Measurements from ENCODE around the gene PTRH1.

PTRH1 gene

GRCh38 chr9:127680226-127680625 lies 35.2 kb downstream of the PTRH1 start:
- no peak overlapping the region for H3K27ac Mint-ChIP-seq
- no peaks in the 10 kb centered on the region for H3K4me1 Mint-ChIP-seq (ENCODE audit: low read depth)

GRCh38 chr9:127679506-127679905 lies 36.0 kb downstream of the PTRH1 start:
- Mint-ChIP-seq H3K27me3 (no peaks in the 10 kb centered on the region), H3K4me1 (ENCODE audit: low read depth) (no peaks in the 10 kb centered on the region), H3K9me3 (no peaks in the 10 kb centered on the region), H3K4me3 (no peak overlapping the region), H3K36me3 (ENCODE audit: low read depth) (no peaks in the 10 kb centered on the region), H3K27ac (no peak overlapping the region)

More at GRCh38 chr9:127680226-127680625, 35.2 kb downstream of the PTRH1 start:
- Mint-ChIP-seq H3K27me3 (no peaks in the 10 kb centered on the region), H3K36me3 (ENCODE audit: low read depth) (no peaks in the 10 kb centered on the region), H3K4me3 (no peak overlapping the region), H3K9me3 (no peaks in the 10 kb centered on the region)

GRCh38 chr9:127676638-127677037 lies 38.8 kb downstream of the PTRH1 start:
- Mint-ChIP-seq H3K4me3 (no peak overlapping the region), H3K9me3 (no peaks in the 10 kb centered on the region), H3K27ac (no peak overlapping the region), H3K4me1 (ENCODE audit: low read depth) (no peaks in the 10 kb centered on the region), H3K27me3 (no peaks in the 10 kb centered on the region), H3K36me3 (ENCODE audit: low read depth) (no peaks in the 10 kb centered on the region)

DNA sequence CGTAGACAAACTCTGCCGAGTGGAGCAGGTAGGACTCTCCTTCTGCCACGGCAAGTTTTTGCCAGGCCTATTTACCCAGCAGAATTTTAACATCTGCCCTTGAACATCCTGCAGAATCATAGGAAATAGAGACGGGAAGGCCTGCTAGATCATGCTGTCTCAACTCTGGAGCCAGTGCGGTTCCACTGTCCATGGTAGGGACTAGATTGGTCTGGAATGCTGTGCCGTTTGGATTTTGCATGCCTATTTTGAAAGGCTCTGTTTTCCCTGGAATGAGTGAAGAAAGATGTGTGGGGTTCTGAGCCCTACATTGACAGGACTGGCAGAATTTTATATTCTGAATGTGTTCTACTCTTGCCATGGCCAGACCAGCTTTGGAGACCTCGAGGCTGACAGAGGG lies 42.2 kb downstream of the PTRH1 start:
- no peaks in the 10 kb centered on the region for H3K9me3 Mint-ChIP-seq
- H3K27ac Mint-ChIP-seq = no peak overlapping the region
- H3K4me3 Mint-ChIP-seq = no peak overlapping the region
- no peaks in the 10 kb centered on the region for H3K36me3 Mint-ChIP-seq (ENCODE audit: low read depth)
- H3K4me1 Mint-ChIP-seq (ENCODE audit: low read depth) = no peaks in the 10 kb centered on the region
- H3K27me3 Mint-ChIP-seq = no peaks in the 10 kb centered on the region

DNA sequence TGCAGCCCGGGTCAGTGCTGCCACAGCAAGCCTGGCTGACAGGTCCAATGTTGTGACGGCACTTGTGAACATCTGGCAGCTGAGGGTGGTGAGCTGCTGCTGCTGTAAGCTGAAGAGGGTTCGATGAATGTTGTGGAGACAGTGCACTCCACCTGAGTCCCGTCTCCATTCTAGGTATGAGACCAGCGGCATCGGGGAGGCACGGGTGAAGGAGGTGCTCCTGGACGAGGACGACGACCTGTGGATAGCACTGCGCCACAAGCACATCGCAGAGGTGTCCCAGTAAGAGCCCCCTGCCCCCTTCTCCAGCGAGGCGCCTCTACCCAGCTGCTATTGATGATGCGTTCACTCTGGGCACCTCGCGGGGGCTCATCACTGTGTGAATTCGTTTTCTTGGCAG lies 47.6 kb downstream of the PTRH1 start:
- no peaks in the 10 kb centered on the region for H3K9me3 Mint-ChIP-seq
- no peaks in the 10 kb centered on the region for H3K4me1 Mint-ChIP-seq (ENCODE audit: low read depth)
- H3K27ac Mint-ChIP-seq = no peak overlapping the region
- no peaks in the 10 kb centered on the region for H3K36me3 Mint-ChIP-seq (ENCODE audit: low read depth)
- no peak overlapping the region for H3K4me3 Mint-ChIP-seq
- H3K27me3 Mint-ChIP-seq = no peaks in the 10 kb centered on the region

- no peak overlapping the region for H3K27ac Mint-ChIP-seq
- no peaks in the 10 kb centered on the region for H3K27me3 Mint-ChIP-seq
- H3K4me3 Mint-ChIP-seq = no peak overlapping the region
- H3K4me1 Mint-ChIP-seq (ENCODE audit: low read depth) = no peaks in the 10 kb centered on the region
- no peaks in the 10 kb centered on the region for H3K9me3 Mint-ChIP-seq
- H3K36me3 Mint-ChIP-seq (ENCODE audit: low read depth) = no peaks in the 10 kb centered on the region
Observed at GRCh38 chr9:127667127-127667844, 48.2 kb downstream of the PTRH1 start.

GRCh38 chr9:127664678-127665507 lies 50.6 kb downstream of the PTRH1 start:
- no peaks in the 10 kb centered on the region for H3K27me3 Mint-ChIP-seq
- H3K4me1 Mint-ChIP-seq (ENCODE audit: low read depth) = no peaks in the 10 kb centered on the region
- no peaks in the 10 kb centered on the region for H3K9me3 Mint-ChIP-seq
- H3K36me3 Mint-ChIP-seq (ENCODE audit: low read depth) = no peaks in the 10 kb centered on the region
- no peak overlapping the region for H3K27ac Mint-ChIP-seq
- no peak overlapping the region for H3K4me3 Mint-ChIP-seq

- H3K27me3 Mint-ChIP-seq = no peaks in the 10 kb centered on the region
- H3K9me3 Mint-ChIP-seq = no peaks in the 10 kb centered on the region
- no peak overlapping the region for H3K4me3 Mint-ChIP-seq
- H3K36me3 Mint-ChIP-seq (ENCODE audit: low read depth) = no peaks in the 10 kb centered on the region
- no peaks in the 10 kb centered on the region for H3K4me1 Mint-ChIP-seq (ENCODE audit: low read depth)
- no peak overlapping the region for H3K27ac Mint-ChIP-seq
Observed at GRCh38 chr9:127664324-127664677, 51.2 kb downstream of the PTRH1 start.
